IMR-90 (cell line): ENCODE measurements around the gene DOCK6. TPM values are rescaled to one million over a fixed set of nuclear protein-coding genes. Genes with fewer than 3 reads are reported as not detected.

Experiments
- ATAC-seq: fragments of 200-7000 bp; cut with Tn5 transposase; 2 replicates; pipeline ENCODE4 v1.9.1; 2020; ENCODE audit warnings: low read depth, mild to moderate bottlenecking, moderate library complexity
- BruUV-seq: library from RNA; stranded (reverse); fragments of 400-500 nt; replicated peaks from 2 replicates; lab custom pipeline; 2021; lab: Mats Ljungman, UMichigan
- CTCF ChIA-PET: fragments of 300-600 bp; formaldehyde crosslinking; extraction: SDS; loops from one replicate; lab custom pipeline; 2021; ENCODE audit warnings: antibody characterized with exemption; lab: Yijun Ruan, JAX
- POLR2A ChIA-PET: fragments of 300-600 bp; sonication (Branson Sonifier 250); formaldehyde crosslinking; loops from one replicate; lab custom pipeline; 2022; ENCODE audit warnings: antibody characterized with exemption; ENCODE audit not compliant: unreplicated experiment; lab: Charles Lee
- DNase-seq: peaks from one replicate; pipeline ENCODE4 v3.0.0; 2013
- H2AFZ ChIP-seq: replicated peaks from 2 replicates; pipeline ENCODE3; 2013; ENCODE audit warnings: low read length, mild to moderate bottlenecking; ENCODE audit not compliant: poor library complexity
- H2AK5ac ChIP-seq: 2 replicates; pipeline ENCODE4 v1.6.1; 2013; ENCODE audit warnings: low read depth, low read length, inconsistent platforms
- H2AK9ac ChIP-seq: replicated peaks from 2 replicates; pipeline ENCODE3; 2013; ENCODE audit warnings: mild to moderate bottlenecking, low read depth, low read length, moderate library complexity; ENCODE audit not compliant: poor library complexity
- H2BK120ac ChIP-seq: 2 replicates; pipeline ENCODE4 v1.6.1; 2013; ENCODE audit warnings: low read depth, low read length, inconsistent platforms
- H2BK15ac ChIP-seq: 3 replicates; pipeline ENCODE4 v1.6.1; 2013; ENCODE audit warnings: low read depth, low read length, inconsistent platforms
- H2BK20ac ChIP-seq: 2 replicates; pipeline ENCODE4 v1.6.1; 2013; ENCODE audit warnings: low read depth, mild to moderate bottlenecking, inconsistent platforms, low read length, moderate library complexity
- H2BK5ac ChIP-seq: 2 replicates; pipeline ENCODE4 v1.6.1; 2013; ENCODE audit warnings: mild to moderate bottlenecking, low read depth, low read length, inconsistent platforms; ENCODE audit not compliant: poor library complexity, severe bottlenecking
- H3K14ac ChIP-seq: replicated peaks from 2 replicates; pipeline ENCODE4 v1.6.1; 2013; ENCODE audit warnings: low read depth, low read length, inconsistent platforms
- H3K18ac ChIP-seq: 2 replicates; pipeline ENCODE4 v1.6.1; 2013; ENCODE audit warnings: low read depth, low read length, control low read depth
- H3K23ac ChIP-seq: 2 replicates; pipeline ENCODE4 v1.6.1; 2013; ENCODE audit warnings: low read depth, low read length, inconsistent platforms
- H3K27ac ChIP-seq: 2 replicates; pipeline ENCODE4 v1.5.1; 2013; ENCODE audit warnings: mild to moderate bottlenecking, control low read depth, low read length; ENCODE audit not compliant: insufficient read depth
- H3K27me3 ChIP-seq: 2 replicates; pipeline ENCODE4 v1.6.1; 2013; ENCODE audit warnings: low read length; ENCODE audit not compliant: control insufficient read depth, insufficient read depth
- H3K36me3 ChIP-seq: 2 replicates; pipeline ENCODE4 v1.6.1; 2013; ENCODE audit warnings: low read length, mixed read lengths; ENCODE audit not compliant: control insufficient read depth, insufficient read depth
- H3K4ac ChIP-seq: 2 replicates; pipeline ENCODE4 v1.6.1; 2013; ENCODE audit warnings: low read depth, low read length, inconsistent platforms
- H3K4me1 ChIP-seq: 2 replicates; pipeline ENCODE4 v1.6.1; 2013; ENCODE audit warnings: low read length, mixed read lengths; ENCODE audit not compliant: control insufficient read depth, insufficient read depth
- H3K4me2 ChIP-seq: 2 replicates; pipeline ENCODE4 v1.6.1; 2013; ENCODE audit warnings: low read depth, mild to moderate bottlenecking, control low read depth, low read length, moderate library complexity
- H3K4me3 ChIP-seq: 2 replicates; pipeline ENCODE4 v1.5.1; 2013; ENCODE audit warnings: low read depth, mild to moderate bottlenecking, control low read depth, low read length, moderate library complexity; ENCODE audit not compliant: insufficient read depth
- H3K56ac ChIP-seq: 2 replicates; pipeline ENCODE4 v1.6.1; 2013; ENCODE audit warnings: low read length, inconsistent platforms; ENCODE audit not compliant: insufficient read depth; ENCODE audit errors: extremely low read depth
- H3K79me1 ChIP-seq, 2 experiments: 2 replicates each; pipeline ENCODE4 v1.6.1; 2013; ENCODE audit warnings: low read length in 2 of 2, inconsistent platforms in 1 of 2, low read depth in 1 of 2
- H3K9ac ChIP-seq: 2 replicates; pipeline ENCODE4 v1.6.1; 2013; ENCODE audit warnings: low read depth, low read length, control low read depth
- H3K9me1 ChIP-seq: 2 replicates; pipeline ENCODE4 v1.6.1; 2013; ENCODE audit warnings: low read length, inconsistent platforms; ENCODE audit not compliant: insufficient read depth
- H3K9me3 ChIP-seq: 2 replicates; pipeline ENCODE4 v1.6.1; 2013; ENCODE audit warnings: low read length; ENCODE audit not compliant: control insufficient read depth, insufficient read depth
- H4K20me1 ChIP-seq: 2 replicates; pipeline ENCODE4 v1.6.1; 2013; ENCODE audit warnings: low read length, inconsistent platforms; ENCODE audit not compliant: insufficient read depth
- H4K5ac ChIP-seq: 2 replicates; pipeline ENCODE4 v1.6.1; 2013; ENCODE audit warnings: mild to moderate bottlenecking, low read depth, low read length, control low read depth
- H4K8ac ChIP-seq, 2 experiments: 2 replicates each; pipeline ENCODE4 v1.6.1; 2013; ENCODE audit warnings: low read depth in 2 of 2, low read length in 2 of 2, control low read depth in 1 of 2, inconsistent platforms in 1 of 2
- H4K91ac ChIP-seq: 2 replicates; pipeline ENCODE4 v1.6.1; 2013; ENCODE audit warnings: low read depth, low read length, inconsistent platforms; ENCODE audit not compliant: insufficient read depth
- CEBPB ChIP-seq: IDR thresholded peaks from 2 replicates; pipeline ENCODE4 v1.6.1; 2012; ENCODE audit warnings: low read depth, low read length, improper control_type of control experiment
- CHD1 ChIP-seq: IDR thresholded peaks from 2 replicates; pipeline ENCODE4 v1.6.1; 2012; ENCODE audit warnings: low read depth, low read length, improper control_type of control experiment
- MAFK ChIP-seq: IDR thresholded peaks from 2 replicates; pipeline ENCODE4 v1.6.1; 2012; ENCODE audit warnings: low read depth, low read length, improper control_type of control experiment
- MAZ ChIP-seq: IDR thresholded peaks from 2 replicates; pipeline ENCODE4 v1.6.1; 2012; ENCODE audit warnings: low read depth, mild to moderate bottlenecking, low read length, improper control_type of control experiment, moderate library complexity, borderline replicate concordance
- MXI1 ChIP-seq: IDR thresholded peaks from 2 replicates; pipeline ENCODE4 v1.6.1; 2012; ENCODE audit warnings: low read depth, mild to moderate bottlenecking, low read length, moderate library complexity, borderline replicate concordance
- NFE2L2 ChIP-seq: fragments of 150-350 bp; IDR thresholded peaks from 2 replicates; pipeline ENCODE4 v1.6.1; 2016; ENCODE audit warnings: low read depth, mild to moderate bottlenecking, low read length
- POLR2A ChIP-seq: IDR thresholded peaks from 2 replicates; pipeline ENCODE4 v1.6.1; 2012; ENCODE audit warnings: mild to moderate bottlenecking, low read depth, low read length
- RAD21 ChIP-seq: IDR thresholded peaks from 2 replicates; pipeline ENCODE4 v1.6.1; 2012; ENCODE audit warnings: low read length, improper control_type of control experiment
- RCOR1 ChIP-seq: IDR thresholded peaks from 2 replicates; pipeline ENCODE4 v1.6.1; 2012; ENCODE audit warnings: mild to moderate bottlenecking, low read length, improper control_type of control experiment; ENCODE audit not compliant: insufficient replicate concordance
- RFX5 ChIP-seq: IDR thresholded peaks from 2 replicates; pipeline ENCODE4 v1.8.0; 2012; ENCODE audit warnings: low read depth, mild to moderate bottlenecking, low read length, moderate library complexity
- SMC3 ChIP-seq: fragments of 150-350 bp; IDR thresholded peaks from 2 replicates; pipeline ENCODE4 v1.6.1; 2016; ENCODE audit warnings: low read depth, mild to moderate bottlenecking, antibody characterized with exemption, low read length, moderate library complexity
- WGBS, 2 experiments: methylation state at CpG; one replicate each; pipeline versions ENCODE4 v1.1.5 to v1.1.7; 2013; ENCODE audit warnings: missing lambda C conversion rate in 2 of 2; ENCODE audit not compliant: insufficient read length in 1 of 2; ENCODE audit errors: extremely low coverage in 2 of 2; 5-methylcytosine and 5-hydroxymethylcytosine counted together
- dilution Hi-C: fragments of 300-500 bp; cut with HindIII; formaldehyde crosslinking; loops from one replicate; pipeline ENCODE4 v1.14.3; 2018; ENCODE audit warnings: low sequenced_read_pairs; ENCODE audit not compliant: unreplicated experiment
- in situ Hi-C: fragments of 300-500 bp; cut with MboI; formaldehyde crosslinking; loops from 3 replicates; pipeline ENCODE4 v1.14.3; 2019; ENCODE audit warnings: low sequenced_read_pairs, inconsistent platforms, mixed read lengths
- intact Hi-C: fragments of 100-400 bp; cut with micrococcal nuclease; formaldehyde crosslinking; loops from 2 replicates; pipeline ENCODE4 v1.10.0; 2022
- polyA plus RNA-seq, 3 experiments: library from polyadenylated mRNA; depleted of rRNA; stranded (reverse); fragments of >200 nt; gene quantifications; 2 replicates each; pipeline ENCODE4 v1.2.3, GENCODE V29; 2012; ENCODE audit warnings: low replicate concordance in 1 of 3
- total RNA-seq: library from RNA; depleted of rRNA; stranded (reverse); fragments of >200 nt; gene quantifications from 2 replicates; pipeline ENCODE4 v1.2.3, GENCODE V29; 2012
- TF ChIP-seq, protein P1 (sequence below): conservative IDR thresholded peaks from 2 replicates; pipeline ENCODE4 v1.5.1; 2012; ENCODE audit warnings: mild to moderate bottlenecking, low read depth, low read length, improper control_type of control experiment
- TF ChIP-seq, protein P2 (sequence below): fragments of 150-350 bp; IDR thresholded peaks from 2 replicates; pipeline ENCODE4 v1.6.1; 2016; ENCODE audit warnings: low read depth, mild to moderate bottlenecking, low read length, moderate library complexity, borderline replicate concordance

DOCK6 gene
- total and polyA plus RNA-seq, 2 of the 4 experiments (the other 2 are of a cell fraction) = 5.0 to 18.4 TPM

DNA sequence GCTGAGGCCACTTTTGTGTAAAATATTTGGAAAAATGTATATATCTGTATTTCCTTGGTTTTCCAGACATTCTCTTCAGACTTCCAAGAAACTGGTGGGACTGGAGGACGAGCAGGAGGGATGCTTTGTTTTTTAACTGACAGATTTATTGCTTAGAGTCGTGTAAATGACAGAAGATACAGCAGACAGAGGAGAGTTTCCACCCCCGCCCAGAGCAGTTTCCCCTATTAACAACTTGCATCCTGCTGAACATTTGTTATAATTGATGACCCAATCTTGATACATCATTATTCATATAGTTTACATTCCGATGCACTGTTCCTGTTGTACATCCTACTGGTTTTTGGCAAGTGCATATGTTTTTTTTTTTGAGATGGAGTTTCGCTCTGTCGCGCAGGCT, 7.1 kb upstream of the DOCK6 start:
- peak overlapping the region; percentile 13; the same call in 1 of the 2 replicates for H3K56ac ChIP-seq
- ChIA-PET CTCF (no interaction called here), POLR2A (no interaction called here)
- intact Hi-C loops (no loop called here), dilution Hi-C loops (no loop called here), in situ Hi-C loops (no loop called here)
- H3K14ac ChIP-seq = no peak overlapping the region
- H2BK5ac ChIP-seq = peak overlapping the region; percentile 28
- H3K9me3 ChIP-seq = no peaks in the 10 kb centered on the region
- H2BK120ac ChIP-seq = peak overlapping the region; percentile 62; the same call in 1 of the 2 replicates
- H2AK5ac ChIP-seq = no peak overlapping the region; the same call in 1 of the 2 replicates
- H3K4me2 ChIP-seq = peak overlapping the region; percentile 24; the same call in 1 of the 2 replicates
- H4K91ac ChIP-seq = peak overlapping the region; percentile 38; the same call in 1 of the 2 replicates
- no peak overlapping the region for H3K4me3 ChIP-seq
- DNase-seq (peak; percentile 56), ATAC-seq (peak; percentile 63)
- H2BK20ac ChIP-seq = 0 out of 2 replicates have a peak overlapping the region, but pooled peaks have one; percentile 17
- peak overlapping the region; percentile 66; the same call in 1 of the 2 replicates for H3K4ac ChIP-seq
- no peak for TF ChIP-seq RAD21
- no peak for TF ChIP-seq NFE2L2
- no peak for TF ChIP-seq CEBPB
- no peak for TF ChIP-seq MXI1
- no peak for TF ChIP-seq RCOR1
- TF ChIP-seq SMC3 = no peak
- TF ChIP-seq POLR2A = no peak
- TF ChIP-seq, protein P1, sequence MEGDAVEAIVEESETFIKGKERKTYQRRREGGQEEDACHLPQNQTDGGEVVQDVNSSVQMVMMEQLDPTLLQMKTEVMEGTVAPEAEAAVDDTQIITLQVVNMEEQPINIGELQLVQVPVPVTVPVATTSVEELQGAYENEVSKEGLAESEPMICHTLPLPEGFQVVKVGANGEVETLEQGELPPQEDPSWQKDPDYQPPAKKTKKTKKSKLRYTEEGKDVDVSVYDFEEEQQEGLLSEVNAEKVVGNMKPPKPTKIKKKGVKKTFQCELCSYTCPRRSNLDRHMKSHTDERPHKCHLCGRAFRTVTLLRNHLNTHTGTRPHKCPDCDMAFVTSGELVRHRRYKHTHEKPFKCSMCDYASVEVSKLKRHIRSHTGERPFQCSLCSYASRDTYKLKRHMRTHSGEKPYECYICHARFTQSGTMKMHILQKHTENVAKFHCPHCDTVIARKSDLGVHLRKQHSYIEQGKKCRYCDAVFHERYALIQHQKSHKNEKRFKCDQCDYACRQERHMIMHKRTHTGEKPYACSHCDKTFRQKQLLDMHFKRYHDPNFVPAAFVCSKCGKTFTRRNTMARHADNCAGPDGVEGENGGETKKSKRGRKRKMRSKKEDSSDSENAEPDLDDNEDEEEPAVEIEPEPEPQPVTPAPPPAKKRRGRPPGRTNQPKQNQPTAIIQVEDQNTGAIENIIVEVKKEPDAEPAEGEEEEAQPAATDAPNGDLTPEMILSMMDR = no peak
- TF ChIP-seq CHD1 = no peak
- no peak for TF ChIP-seq MAZ
- no peak for TF ChIP-seq RFX5
- TF ChIP-seq, protein P2, sequence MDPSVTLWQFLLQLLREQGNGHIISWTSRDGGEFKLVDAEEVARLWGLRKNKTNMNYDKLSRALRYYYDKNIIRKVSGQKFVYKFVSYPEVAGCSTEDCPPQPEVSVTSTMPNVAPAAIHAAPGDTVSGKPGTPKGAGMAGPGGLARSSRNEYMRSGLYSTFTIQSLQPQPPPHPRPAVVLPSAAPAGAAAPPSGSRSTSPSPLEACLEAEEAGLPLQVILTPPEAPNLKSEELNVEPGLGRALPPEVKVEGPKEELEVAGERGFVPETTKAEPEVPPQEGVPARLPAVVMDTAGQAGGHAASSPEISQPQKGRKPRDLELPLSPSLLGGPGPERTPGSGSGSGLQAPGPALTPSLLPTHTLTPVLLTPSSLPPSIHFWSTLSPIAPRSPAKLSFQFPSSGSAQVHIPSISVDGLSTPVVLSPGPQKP = no peak
- no peak for TF ChIP-seq MAFK
- BruUV-seq = no TSS peak
- no peak overlapping the region for H2AK9ac ChIP-seq
- peak overlapping the region; percentile 12 to 65; a peak in 2 of 4 replicates for H4K8ac ChIP-seq
- 0 out of 2 replicates have a peak overlapping the region, but pooled peaks have one; percentile 43 for H3K23ac ChIP-seq
- no peak overlapping the region for H2AFZ ChIP-seq
- no peak overlapping the region; the same call in 1 of the 2 replicates for H3K18ac ChIP-seq
- H2BK15ac ChIP-seq = peak overlapping the region; percentile 17; the same call in 1 of the 3 replicates
- no peaks in the 10 kb centered on the region for H3K79me1 ChIP-seq
- WGBS, 2 experiments = no CpG with 5 or more reads among the region's 7 CpGs
- 0 out of 2 replicates have a peak overlapping the region, but pooled peaks have one; percentile 16 for H3K27ac ChIP-seq
- H3K4me1 ChIP-seq = peaks cover 11% of the 10 kb centered on the region
- H3K9me1 ChIP-seq = peaks cover 8% of the 10 kb centered on the region
- no peaks in the 10 kb centered on the region for H4K20me1 ChIP-seq
- H3K27me3 ChIP-seq = no peaks in the 10 kb centered on the region; the same call in 1 of the 2 replicates
- no peak overlapping the region for H3K9ac ChIP-seq
- no peaks in the 10 kb centered on the region for H3K36me3 ChIP-seq
- H4K5ac ChIP-seq = no peak overlapping the region
